ENCODE results near the gene CCDC174. TPM values are rescaled to one million over a fixed set of nuclear protein-coding genes. Genes with fewer than 3 reads are reported as not detected.

CCDC174 gene
- polyA plus RNA-seq, 2 of the 4 experiments (the other 2 are of a cell fraction) = 12.6 to 17.6 TPM

- FAIRE-seq (no peak), DNase-seq (ENCODE audit: low read depth in 1 of 2, low spot score in 1 of 2) (no peak), ATAC-seq (no peak)
- ChIA-PET POLR2A (no interaction called here), CTCF (interaction anchor here (0.8 to 1.4 kb wide), 3 partner anchors 10 to 91 kb away, joined by 3 to 6 read pairs (median 4); no protein-coding TSS in a partner anchor)
- no peaks in the 10 kb centered on the region for H3K4me1 ChIP-seq
- WGBS (ENCODE audit: missing lambda C conversion rate) = 90% methylated on average over 5 of the region's 5 CpGs
- H3K4me3 ChIP-seq = no peak overlapping the region
- TF ChIP-seq ELK1 (IDR thresholded peaks at IDR 0.05; ENCODE audit: low read depth, low read length) (no peak), HDAC2 (IDR thresholded peaks at IDR 0.05) (no peak), NFE2L2 (conservative IDR thresholded peaks at IDR 0.05; ENCODE audit: low read length) (no peak), KDM1A (IDR thresholded peaks at IDR 0.05; ENCODE audit: low read depth) (no peak), CEBPB (IDR thresholded peaks at IDR 0.05) (no peak), MAFK (IDR thresholded peaks at IDR 0.05; ENCODE audit: partially characterized antibody) (no peak), FOSB (CRISPR knock-in tag; IDR thresholded peaks at IDR 0.05) (no peak), CBX2 (IDR thresholded peaks at IDR 0.05; ENCODE audit: borderline replicate concordance, low read depth) (no peak), MYC (IDR thresholded peaks at IDR 0.05; ENCODE audit: borderline replicate concordance, low read length) (no peak), TP53 (CRISPR knock-in tag; IDR thresholded peaks at IDR 0.05) (no peak), MAZ (IDR thresholded peaks at IDR 0.05; ENCODE audit: borderline replicate concordance, low read depth, low read length) (no peak), EP300 (IDR thresholded peaks at IDR 0.05) (no peak), CTCF (IDR thresholded peaks at IDR 0.05) (no peak)
- no peak overlapping the region for H3K27ac ChIP-seq
- H3K4me2 ChIP-seq = no peak overlapping the region
- H3K9me3 ChIP-seq = no peaks in the 10 kb centered on the region
Measured at GRCh38 chr3:14663396-14664135, 12.0 kb downstream of the CCDC174 start.

- POLR2A ChIA-PET = no interaction called here
- no peak for ATAC-seq
- Histone ChIP-seq H3K27ac (no peak overlapping the region), H3K4me3 (no peak overlapping the region), H3K4me2 (no peak overlapping the region), H3K9me3 (no peaks in the 10 kb centered on the region), H3K4me1 (no peaks in the 10 kb centered on the region)
- DNase-seq (ENCODE audit: low read depth in 1 of 2, low spot score in 1 of 2) = no peak
- CTCF ChIA-PET = interaction anchor here (1.4 kb wide), 1 partner anchor 91 kb away, joined by 3 read pairs; no protein-coding TSS in a partner anchor
- TF ChIP-seq E2F6 (IDR thresholded peaks at IDR 0.05; ENCODE audit: borderline replicate concordance, low read depth) (no peak), ZNF302 (CRISPR knock-in tag; IDR thresholded peaks at IDR 0.05) (no peak), SREBF2 (IDR thresholded peaks at IDR 0.05) (no peak), HMGXB4 (CRISPR knock-in tag; IDR thresholded peaks at IDR 0.05; ENCODE audit: borderline replicate concordance) (no peak), POLR2A (IDR thresholded peaks at IDR 0.05; ENCODE audit: low read length) (no peak), BCL3 (IDR thresholded peaks at IDR 0.05) (no peak), EP300 (IDR thresholded peaks at IDR 0.05) (no peak), MYC (IDR thresholded peaks at IDR 0.05; ENCODE audit: borderline replicate concordance, low read length) (no peak)
- WGBS (ENCODE audit: missing lambda C conversion rate) = 93% methylated on average over 3 of the region's 3 CpGs
- no peak for FAIRE-seq
Measured at GRCh38 chr3:14664170-14664569, 12.6 kb downstream of the CCDC174 start.

Data from A549 (cell line).